DMS79 treated with DMSO at 0.1 percent for 48 hours (cell line): ENCODE measurements around the gene WDR91.
"Not testable (repeated sequence)": the region's sequence is repeated elsewhere in the genome, so short reads cannot be mapped to it uniquely, and the experiment has no call there.

Experiments
- DNase-seq: peaks from one replicate; lab custom pipeline; 2025; lab: John Stamatoyannopoulos, UW

WDR91 gene

DNA sequence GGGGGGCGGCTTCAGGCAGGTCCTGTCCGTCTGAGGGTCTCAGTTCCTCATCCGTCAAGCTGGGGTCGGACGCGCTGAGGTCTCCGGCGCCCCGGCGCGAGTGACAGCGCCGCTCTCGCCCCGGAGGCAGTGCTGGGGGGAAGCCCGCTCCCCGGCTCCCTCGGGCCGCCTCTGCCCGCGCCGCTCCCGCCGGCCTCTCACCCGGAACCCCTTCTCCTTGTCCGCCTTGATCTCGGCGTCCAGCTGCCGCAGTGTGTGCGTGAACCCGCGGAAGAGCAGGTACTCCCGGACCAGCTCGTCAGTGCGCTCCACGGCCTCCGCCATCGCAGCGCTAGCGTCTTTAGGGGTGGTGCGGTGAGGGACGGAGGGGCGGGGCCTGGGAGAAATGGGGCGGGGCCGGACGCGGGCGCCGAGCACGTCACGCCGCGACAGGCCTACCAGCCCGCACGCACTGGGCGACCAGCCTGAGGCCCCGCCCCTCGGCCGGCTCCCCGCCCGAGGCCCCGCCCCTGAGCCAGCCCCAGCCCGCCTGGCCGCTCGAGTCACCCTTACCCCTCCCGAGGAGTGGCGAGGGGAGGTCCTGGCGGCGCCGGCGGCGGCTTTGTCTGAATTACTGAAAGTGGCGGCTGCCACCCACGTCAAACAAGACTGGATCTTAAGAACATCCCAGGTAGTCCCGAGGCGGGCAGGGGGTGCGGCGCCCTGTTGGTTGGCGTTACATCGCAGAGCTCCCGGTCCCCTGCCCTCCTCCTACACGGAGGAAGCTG lies at the start of gene WDR91:
WDR91 (minus strand) TSS at position 348 of the 767 bp plus-strand sequence; CDS start at position 324, 24 bp downstream.
- DNase-seq = peak; percentile 91

- no peak for DNase-seq
Measured at GRCh38 chr7:135260470-135260869, 49.1 kb upstream of the WDR91 start.

- no peak for DNase-seq
Measured at GRCh38 chr7:135259702-135260101, 48.4 kb upstream of the WDR91 start.

DNA sequence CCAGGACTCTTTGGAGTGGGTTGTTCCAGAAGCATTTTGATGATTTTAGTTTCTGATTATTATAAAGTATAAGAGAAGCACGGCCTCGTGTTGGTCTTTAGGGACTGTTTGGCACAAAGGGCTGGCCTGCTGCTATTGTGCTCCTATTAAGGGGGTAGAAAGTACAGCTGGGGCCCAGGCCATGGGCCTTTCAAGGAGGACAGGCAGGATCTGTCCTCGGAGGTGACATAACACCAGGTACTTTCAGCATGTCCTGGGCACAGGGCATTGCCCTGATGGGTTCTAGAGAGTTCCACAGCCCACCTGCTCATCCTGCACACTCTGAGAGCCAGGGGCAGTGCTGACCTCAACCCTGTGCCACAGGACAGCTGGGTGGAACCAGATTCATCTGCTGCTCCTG lies 47.3 kb upstream of the WDR91 start:
- no peak for DNase-seq

GRCh38 chr7:135257790-135258189 lies 46.5 kb upstream of the WDR91 start:
- no peak for DNase-seq

GRCh38 chr7:135253851-135254771 lies 42.8 kb upstream of the WDR91 start:
- DNase-seq = peak; percentile 87

GRCh38 chr7:135251496-135252391 lies 40.4 kb upstream of the WDR91 start:
- DNase-seq = no peak

GRCh38 chr7:135248546-135248945 lies 37.2 kb upstream of the WDR91 start:
- DNase-seq = no peak

DNA sequence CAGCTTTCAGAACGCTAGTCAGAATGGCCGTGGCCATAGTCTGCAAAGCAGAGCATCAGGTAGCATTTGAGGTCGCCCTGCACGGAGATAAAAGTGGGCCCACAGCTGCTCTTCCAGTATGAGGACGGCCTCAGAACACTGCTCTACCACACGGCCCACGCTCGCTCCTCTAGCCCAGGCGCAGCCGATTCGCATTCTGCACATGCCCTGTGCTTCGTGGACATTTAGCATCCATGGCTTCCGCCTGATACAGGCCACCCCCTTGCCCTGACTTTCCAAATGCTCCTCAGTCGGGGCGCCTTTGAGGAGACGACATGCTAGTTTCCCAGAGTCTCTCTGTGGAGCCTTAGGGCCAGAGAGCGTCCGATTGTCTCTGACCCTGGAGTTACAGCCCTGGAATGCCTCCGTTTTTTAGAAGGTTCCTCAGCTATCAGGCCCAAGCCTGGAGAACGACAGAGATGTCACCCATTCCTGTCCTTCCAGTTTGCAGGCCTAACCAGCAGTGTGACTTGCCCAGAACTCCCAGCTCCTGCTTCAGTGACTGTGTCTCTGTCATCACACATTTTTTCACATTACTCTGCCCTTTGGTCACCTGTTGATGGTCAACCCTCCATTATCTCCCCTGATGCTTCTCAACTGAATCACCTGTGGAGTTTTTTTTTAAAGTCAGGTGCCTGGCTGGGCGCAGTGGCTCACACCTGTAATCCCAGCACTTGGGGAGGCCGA lies 36.6 kb upstream of the WDR91 start:
- no peak for DNase-seq

GRCh38 chr7:135246191-135246825 lies 35.0 kb upstream of the WDR91 start:
- DNase-seq = no peak

DNA sequence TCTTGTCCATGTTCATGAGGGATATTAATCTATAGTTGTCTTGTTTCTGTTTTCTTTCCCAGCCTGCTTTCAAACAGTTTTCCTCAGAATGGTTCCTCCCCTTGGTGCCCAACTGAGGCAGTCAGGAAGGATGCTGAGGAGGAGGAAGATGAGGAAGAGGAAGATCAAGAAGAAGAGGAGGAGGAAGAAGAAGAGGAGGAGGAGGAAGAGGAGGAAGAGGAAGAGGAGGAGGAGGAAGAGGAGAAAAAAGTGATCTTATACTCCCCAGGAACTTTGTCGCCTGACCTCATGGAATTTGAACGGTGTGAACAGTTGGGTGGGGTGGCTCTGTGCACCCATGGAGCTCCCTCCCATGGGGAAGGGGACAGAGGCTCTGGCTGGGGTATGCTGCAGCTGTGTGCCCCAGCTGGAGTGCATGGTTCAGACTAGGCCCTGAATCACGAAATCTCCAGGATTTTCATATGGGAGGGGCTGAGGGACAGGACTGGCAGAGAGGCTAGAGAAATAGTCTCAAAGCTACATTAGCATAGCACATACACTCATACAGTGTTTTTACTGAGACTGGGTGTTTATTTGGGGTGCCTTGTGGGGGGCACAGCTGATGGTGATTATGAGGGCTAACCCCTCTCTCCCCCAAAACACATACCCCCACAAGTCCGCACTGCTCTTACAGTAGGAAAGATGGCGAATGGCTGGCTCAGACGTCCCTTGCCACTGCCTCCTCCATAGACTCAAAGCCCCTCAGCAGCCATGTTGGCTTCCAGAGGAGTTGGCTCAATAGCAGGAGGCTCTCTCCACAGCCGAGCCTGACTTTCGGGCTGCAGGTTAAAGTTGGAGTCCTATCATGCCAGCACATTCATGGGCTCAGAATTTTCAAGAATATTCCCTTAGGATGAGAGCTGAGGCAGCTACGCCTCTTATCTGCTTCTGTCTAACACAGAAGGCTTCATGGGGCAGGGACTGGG lies 34.2 kb upstream of the WDR91 start:
- DNase-seq = no peak

DNA sequence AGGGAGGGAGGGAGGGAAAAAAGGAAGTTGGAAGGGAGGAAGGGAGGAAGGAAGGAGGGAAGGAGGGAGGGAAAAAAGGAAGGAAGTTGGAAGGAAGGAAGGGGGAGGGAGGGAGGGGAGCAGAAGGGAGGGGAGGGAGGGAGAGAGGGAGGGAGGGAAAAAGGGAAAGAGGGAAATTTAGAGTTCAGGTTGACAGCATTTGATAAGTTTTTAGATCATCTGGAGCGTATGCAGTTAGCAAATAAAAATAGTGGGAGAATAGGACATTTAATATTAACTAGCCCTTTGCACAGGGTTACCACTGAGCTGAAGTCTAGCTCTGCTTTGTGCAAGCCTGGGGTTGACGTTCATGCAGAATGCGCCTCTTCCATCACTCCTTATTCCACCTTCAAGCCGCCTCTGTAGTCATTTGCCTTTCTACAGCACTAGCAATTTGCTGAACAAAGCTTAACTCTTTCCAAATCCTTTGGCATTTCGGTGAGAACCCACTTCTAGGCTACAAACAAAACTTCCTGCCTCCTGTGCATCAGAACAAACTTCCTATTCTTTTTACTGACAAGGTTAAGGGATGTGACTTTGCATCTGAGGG lies 30.9 kb upstream of the WDR91 start:
- DNase-seq = no peak

DNA sequence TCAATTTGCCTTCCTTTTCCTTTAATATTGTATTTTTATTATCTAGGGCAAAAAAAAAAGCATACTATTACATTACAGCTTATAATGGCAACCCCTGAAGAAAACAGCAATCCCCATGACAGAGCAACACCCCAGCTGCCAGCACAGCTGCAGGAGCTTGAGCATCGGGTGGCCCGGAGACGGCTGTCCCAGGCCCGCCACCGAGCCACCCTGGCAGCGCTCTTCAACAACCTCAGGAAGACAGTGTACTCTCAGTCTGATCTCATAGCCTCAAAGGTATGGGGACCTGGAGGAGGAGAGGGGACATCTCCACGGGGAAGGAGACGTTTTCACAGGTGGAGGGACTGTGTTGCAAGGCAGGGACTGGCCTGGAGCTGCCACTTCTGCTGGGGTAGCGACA lies 29.1 kb upstream of the WDR91 start:
- peak; percentile 45 for DNase-seq

- DNase-seq = no peak
Measured at GRCh38 chr7:135239263-135239662, 27.9 kb upstream of the WDR91 start.

DNA sequence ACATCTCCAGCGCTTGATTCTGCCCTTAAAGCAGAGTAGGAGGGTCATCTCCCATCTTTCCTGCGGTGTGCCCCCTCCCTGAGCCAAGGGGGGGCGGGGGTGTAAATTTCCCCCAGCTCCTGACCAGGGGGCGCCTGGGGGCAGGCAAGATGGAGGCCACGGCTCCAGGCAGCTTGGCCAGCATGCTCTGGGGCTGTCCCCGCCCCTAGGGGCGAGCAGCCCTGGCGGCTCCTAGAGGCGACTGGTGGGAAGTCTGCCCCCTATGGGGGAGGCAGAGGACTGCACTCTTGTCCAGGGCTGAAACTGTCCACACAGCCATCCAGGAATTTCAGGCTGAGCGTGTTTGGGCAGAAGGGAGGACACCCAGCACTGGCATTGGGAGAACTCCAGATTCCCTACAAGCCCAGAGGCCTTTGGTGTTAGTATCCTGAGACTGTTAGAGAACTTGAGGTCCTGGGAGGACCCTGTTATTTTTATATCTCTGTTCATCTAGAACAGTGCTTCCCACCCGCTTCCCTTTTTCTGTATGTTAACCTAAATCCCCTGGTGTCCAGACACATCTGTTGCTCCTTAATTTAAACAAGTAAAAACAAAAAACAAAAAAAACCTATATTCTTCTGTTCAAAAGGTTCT lies 26.9 kb upstream of the WDR91 start:
- no peak for DNase-seq

DNA sequence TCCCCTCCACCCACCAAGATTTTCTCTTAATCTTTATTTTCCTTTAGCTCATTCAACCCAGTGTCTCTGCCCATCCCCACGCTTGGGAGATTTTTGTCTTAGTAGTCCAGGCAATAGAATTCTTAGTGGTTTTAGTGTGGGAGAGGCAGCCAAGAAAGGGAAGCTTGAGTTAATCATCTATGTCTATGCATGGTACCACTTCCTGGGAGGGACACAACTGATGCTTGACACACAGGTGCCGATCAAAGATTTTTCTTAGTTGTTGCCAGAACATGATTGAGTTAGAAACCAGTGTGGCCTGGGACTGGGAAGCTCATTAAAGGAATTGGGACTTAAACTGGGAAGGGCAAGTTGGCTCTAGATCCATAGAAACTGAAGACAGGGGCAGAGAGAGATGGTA lies 25.4 kb upstream of the WDR91 start:
- no peak for DNase-seq

DNA sequence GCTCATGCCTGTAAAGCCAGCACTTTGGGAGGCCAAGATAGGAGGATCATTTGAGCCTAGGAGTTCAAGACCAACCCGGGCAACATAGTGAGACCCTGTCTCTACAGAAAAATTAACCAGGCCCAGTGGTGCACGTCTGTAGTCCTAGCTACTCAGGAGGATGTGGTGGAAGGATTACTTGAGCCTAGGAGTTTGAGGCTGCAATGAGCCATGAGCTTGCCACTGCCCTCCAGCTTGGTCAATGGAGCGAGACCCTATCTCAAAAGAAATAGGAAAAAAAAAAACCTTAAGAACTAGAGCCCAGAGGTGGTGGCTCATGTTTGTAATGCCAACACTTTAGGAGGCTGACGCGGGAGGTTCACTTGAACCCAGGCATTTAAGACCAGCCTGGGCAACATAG lies 24.5 kb upstream of the WDR91 start:
- no peak for DNase-seq

DNA sequence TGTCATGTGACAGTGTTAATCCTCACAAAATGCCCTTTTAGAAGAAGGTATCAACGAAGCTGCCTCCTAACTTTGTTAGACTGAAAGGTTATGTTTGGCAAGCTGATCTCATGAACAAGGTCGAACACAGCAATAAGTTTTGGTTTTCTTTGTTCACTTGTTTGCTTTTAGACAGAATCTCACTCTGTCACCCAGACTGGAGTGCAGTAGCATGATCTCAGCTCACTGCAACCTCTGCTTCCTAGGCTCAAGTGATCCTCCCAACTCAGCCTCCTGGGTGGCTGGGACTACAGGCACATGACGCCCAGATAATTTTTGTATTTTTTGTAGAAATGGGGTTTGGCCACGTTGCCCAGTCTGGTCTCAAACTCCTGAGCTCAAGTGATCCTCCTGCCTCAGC lies 23.4 kb upstream of the WDR91 start:
- DNase-seq = no peak

DNA sequence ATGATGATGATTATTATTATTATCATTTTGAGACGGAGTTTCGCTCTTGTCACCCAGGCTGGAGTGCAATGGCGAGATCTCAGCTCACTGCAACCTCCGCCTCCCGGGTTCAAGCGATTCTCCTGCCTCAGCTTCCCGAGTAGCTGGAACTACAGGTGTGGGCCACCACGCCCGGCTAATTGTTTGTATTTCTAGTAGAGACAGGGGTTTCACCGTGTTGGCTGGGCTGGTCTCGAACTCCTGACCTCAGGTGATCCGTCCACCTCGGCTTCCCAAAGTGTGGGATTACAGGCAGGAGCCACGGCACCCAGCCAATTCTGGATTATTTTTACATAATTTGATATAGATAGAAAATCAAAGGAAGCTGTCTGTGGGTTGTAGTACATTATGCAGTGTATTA lies 22.8 kb upstream of the WDR91 start:
- DNase-seq = not testable (repeated sequence)
